ENCODE results near the gene DENND5B.

DENND5B gene

GRCh38 chr12:31585895-31586294, 5.0 kb downstream of the DENND5B start:
- no peak for TF ChIP-seq TAF1 (IDR thresholded peaks at IDR 0.05; ENCODE audit: borderline replicate concordance, insufficient read depth, low read length)
- TF ChIP-seq SIN3A (IDR thresholded peaks at IDR 0.05; ENCODE audit: borderline replicate concordance, insufficient read depth, low read length): no peak
- TF ChIP-seq POLR2AphosphoS5 (IDR thresholded peaks at IDR 0.05; ENCODE audit: low read depth, low read length): no peak
- TF ChIP-seq REST (IDR thresholded peaks at IDR 0.05; ENCODE audit: insufficient read depth in 1 of 2, low read depth in 2 of 2, low read length in 2 of 2): no peak
- TF ChIP-seq FOXP2 (optimal IDR thresholded peaks at IDR 0.05; ENCODE audit: borderline replicate concordance, extremely low read depth, extremely low read length, insufficient read depth): no peak

DNA sequence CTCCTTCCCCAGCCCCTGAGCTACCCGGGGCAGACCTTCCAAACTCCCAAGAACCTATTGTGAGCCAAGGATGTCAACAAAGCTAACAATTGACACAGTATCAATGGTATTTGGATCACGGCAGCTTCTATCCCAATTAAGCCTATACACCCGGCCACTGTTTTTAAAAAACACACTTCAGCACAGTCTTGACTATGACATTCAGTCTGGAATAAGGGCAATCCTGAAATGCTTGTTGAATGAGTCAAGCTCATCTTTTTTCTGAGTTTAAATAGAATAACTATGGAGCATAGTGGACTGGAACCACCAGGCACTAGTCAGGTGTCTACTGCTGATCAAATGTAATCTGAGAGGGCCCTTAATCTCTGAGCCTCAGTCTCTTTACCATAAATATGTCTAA, 5.7 kb downstream of the DENND5B start:
- TF ChIP-seq SIN3A (IDR thresholded peaks at IDR 0.05; ENCODE audit: borderline replicate concordance, insufficient read depth, low read length) (no peak), POLR2AphosphoS5 (IDR thresholded peaks at IDR 0.05; ENCODE audit: low read depth, low read length) (no peak), FOXP2 (optimal IDR thresholded peaks at IDR 0.05; ENCODE audit: borderline replicate concordance, extremely low read depth, extremely low read length, insufficient read depth) (no peak), TAF1 (IDR thresholded peaks at IDR 0.05; ENCODE audit: borderline replicate concordance, insufficient read depth, low read length) (no peak), REST (IDR thresholded peaks at IDR 0.05; ENCODE audit: insufficient read depth in 1 of 2, low read depth in 2 of 2, low read length in 2 of 2) (no peak)

DNA sequence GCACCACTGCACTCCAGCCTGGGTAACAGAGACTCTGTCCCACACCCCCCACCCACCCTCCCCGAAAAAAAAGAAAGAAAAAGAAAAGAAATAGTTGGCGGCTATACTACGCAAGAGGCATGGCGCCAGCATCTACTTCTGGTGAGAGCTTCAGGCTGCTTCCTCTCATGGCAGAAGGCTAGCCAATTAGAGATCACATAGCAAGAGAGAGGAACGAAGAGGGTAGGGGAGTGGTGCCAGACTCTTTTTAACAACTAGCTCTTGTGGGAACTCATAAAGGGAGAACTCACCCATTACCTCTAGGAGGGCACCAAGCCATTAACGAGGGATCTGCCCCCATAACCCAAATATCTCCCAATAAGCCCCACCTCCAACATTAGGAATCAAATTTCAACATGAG, 6.2 kb downstream of the DENND5B start:
- TF ChIP-seq TAF1 (IDR thresholded peaks at IDR 0.05; ENCODE audit: borderline replicate concordance, insufficient read depth, low read length) (no peak), REST (IDR thresholded peaks at IDR 0.05; ENCODE audit: insufficient read depth in 1 of 2, low read depth in 2 of 2, low read length in 2 of 2) (no peak), FOXP2 (optimal IDR thresholded peaks at IDR 0.05; ENCODE audit: borderline replicate concordance, extremely low read depth, extremely low read length, insufficient read depth) (no peak), POLR2AphosphoS5 (IDR thresholded peaks at IDR 0.05; ENCODE audit: low read depth, low read length) (no peak), SIN3A (IDR thresholded peaks at IDR 0.05; ENCODE audit: borderline replicate concordance, insufficient read depth, low read length) (no peak)

DNA sequence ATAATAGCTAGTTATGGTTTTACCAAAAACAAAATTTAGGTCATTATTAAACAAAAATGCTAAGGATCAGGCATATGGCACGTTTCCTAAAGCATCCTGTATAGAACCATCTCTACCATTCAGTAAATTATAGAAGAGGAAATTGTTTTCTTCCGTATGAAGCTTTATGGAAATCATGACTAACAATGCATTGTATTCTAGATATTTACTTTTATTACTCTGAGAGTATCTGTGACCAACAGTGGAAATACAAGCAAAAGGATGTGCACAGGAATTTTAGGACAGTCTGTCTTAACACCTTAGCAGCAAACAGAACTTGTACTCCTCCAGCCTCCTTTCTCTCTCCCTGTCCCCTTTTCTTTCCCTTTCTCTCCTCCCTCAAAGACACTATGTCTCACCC, 7.1 kb downstream of the DENND5B start:
- no peak for TF ChIP-seq REST (IDR thresholded peaks at IDR 0.05; ENCODE audit: insufficient read depth in 1 of 2, low read depth in 2 of 2, low read length in 2 of 2)
- TF ChIP-seq POLR2AphosphoS5 (IDR thresholded peaks at IDR 0.05; ENCODE audit: low read depth, low read length): no peak
- no peak for TF ChIP-seq SIN3A (IDR thresholded peaks at IDR 0.05; ENCODE audit: borderline replicate concordance, insufficient read depth, low read length)
- no peak for TF ChIP-seq TAF1 (IDR thresholded peaks at IDR 0.05; ENCODE audit: borderline replicate concordance, insufficient read depth, low read length)
- no peak for TF ChIP-seq FOXP2 (optimal IDR thresholded peaks at IDR 0.05; ENCODE audit: borderline replicate concordance, extremely low read depth, extremely low read length, insufficient read depth)

DNA sequence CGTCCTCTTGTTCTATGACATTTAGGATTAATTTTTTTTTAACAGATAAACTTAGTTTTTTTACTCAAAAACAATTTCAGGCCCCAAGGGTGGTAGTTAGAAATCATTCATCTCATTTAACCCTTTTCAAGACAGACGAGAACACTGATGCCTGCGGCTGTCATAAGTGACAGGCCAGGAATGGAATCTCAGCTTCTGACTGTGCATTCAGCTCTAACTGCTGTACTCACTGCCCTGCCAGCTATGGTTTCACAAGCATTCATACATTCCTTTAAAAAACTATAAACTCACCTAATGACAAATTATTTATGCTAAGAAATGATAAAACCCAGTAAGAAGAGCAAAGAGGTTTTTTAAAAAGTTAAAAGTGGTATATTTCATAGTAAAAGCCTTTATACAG, 8.8 kb downstream of the DENND5B start:
- TF ChIP-seq SIN3A (IDR thresholded peaks at IDR 0.05; ENCODE audit: borderline replicate concordance, insufficient read depth, low read length): no peak
- no peak for TF ChIP-seq TAF1 (IDR thresholded peaks at IDR 0.05; ENCODE audit: borderline replicate concordance, insufficient read depth, low read length)
- TF ChIP-seq POLR2AphosphoS5 (IDR thresholded peaks at IDR 0.05; ENCODE audit: low read depth, low read length): no peak
- TF ChIP-seq REST (IDR thresholded peaks at IDR 0.05; ENCODE audit: insufficient read depth in 1 of 2, low read depth in 2 of 2, low read length in 2 of 2): no peak
- TF ChIP-seq FOXP2 (optimal IDR thresholded peaks at IDR 0.05; ENCODE audit: borderline replicate concordance, extremely low read depth, extremely low read length, insufficient read depth): no peak

All from PFSK-1 (cell line).